ENCODE data around the gene COG5. TPM values are rescaled to one million over a fixed set of nuclear protein-coding genes. Genes with fewer than 3 reads are reported as not detected.

COG5 gene
- total RNA-seq, 1 experiment from 2014 or later, result 29.1 TPM

GRCh38 chr7:107242267-107242666 is 321.5 kb downstream of the COG5 start:
- Histone ChIP-seq H3K4me1 (ENCODE audit: control insufficient read depth, insufficient read depth, low read length) (no peaks in the 10 kb centered on the region), H3K9me3 (ENCODE audit: control insufficient read depth, insufficient read depth, low read depth, low read length) (no peaks in the 10 kb centered on the region), H3K4me3 (ENCODE audit: low read depth in 2 of 2, low read length in 2 of 2) (no peak overlapping the region), H3K27ac (ENCODE audit: low read length) (no peak overlapping the region), H3K36me3 (ENCODE audit: control insufficient read depth, insufficient read depth, low read length) (no peaks in the 10 kb centered on the region), H3K27me3 (ENCODE audit: control insufficient read depth, insufficient read depth, low read length) (no peaks in the 10 kb centered on the region)
- BruUV-seq (replicated peaks), result no TSS peak
- DNase-seq (ENCODE audit: low read depth, low spot score) (no peak), ATAC-seq (no peak)
- intact Hi-C loops (cut with micrococcal nuclease; ENCODE audit: unreplicated experiment) (no loop called here), in situ Hi-C loops (cut with HindIII; ENCODE audit: low pct_unique_long_range_greater_than_20kb, low sequenced_read_pairs) (no loop called here)
- ChIA-PET POLR2A (no interaction called here), CTCF (no interaction called here)
- TF ChIP-seq TCF7L2 (IDR thresholded peaks at IDR 0.05; ENCODE audit: low read depth, low read length) (no peak), REST (IDR thresholded peaks at IDR 0.05; ENCODE audit: insufficient read depth in 1 of 2, low read depth in 2 of 2, low read length in 1 of 2) (no peak), POLR2AphosphoS5 (IDR thresholded peaks at IDR 0.05; ENCODE audit: low read depth, low read length) (no peak), CTCF (IDR thresholded peaks at IDR 0.05) (no peak), SIN3A (IDR thresholded peaks at IDR 0.05; ENCODE audit: borderline replicate concordance, insufficient read depth, low read depth, low read length) (no peak)

- H3K4me1 ChIP-seq (ENCODE audit: control insufficient read depth, insufficient read depth, low read length), result no peaks in the 10 kb centered on the region
- DNase-seq (ENCODE audit: low read depth, low spot score) (no peak), ATAC-seq (no peak)
- ChIA-PET CTCF (no interaction called here), POLR2A (no interaction called here)
- no peak overlapping the region for H3K4me3 ChIP-seq (ENCODE audit: low read depth in 2 of 2, low read length in 2 of 2)
- no peak overlapping the region for H3K27ac ChIP-seq (ENCODE audit: low read length)
- in situ Hi-C loops (cut with HindIII; ENCODE audit: low pct_unique_long_range_greater_than_20kb, low sequenced_read_pairs), result no loop called here
- intact Hi-C loops (cut with micrococcal nuclease; ENCODE audit: unreplicated experiment), result no loop called here
- H3K9me3 ChIP-seq (ENCODE audit: control insufficient read depth, insufficient read depth, low read depth, low read length), result no peaks in the 10 kb centered on the region
- no peaks in the 10 kb centered on the region for H3K36me3 ChIP-seq (ENCODE audit: control insufficient read depth, insufficient read depth, low read length)
- no peaks in the 10 kb centered on the region for H3K27me3 ChIP-seq (ENCODE audit: control insufficient read depth, insufficient read depth, low read length)
- no TSS peak for BruUV-seq (replicated peaks)
- TF ChIP-seq SIN3A (IDR thresholded peaks at IDR 0.05; ENCODE audit: borderline replicate concordance, insufficient read depth, low read depth, low read length) (no peak), CTCF (IDR thresholded peaks at IDR 0.05) (no peak), TCF7L2 (IDR thresholded peaks at IDR 0.05; ENCODE audit: low read depth, low read length) (no peak), REST (IDR thresholded peaks at IDR 0.05; ENCODE audit: insufficient read depth in 1 of 2, low read depth in 2 of 2, low read length in 1 of 2) (no peak), POLR2AphosphoS5 (IDR thresholded peaks at IDR 0.05; ENCODE audit: low read depth, low read length) (no peak)
These were observed 326.3 kb downstream of the COG5 start for GRCh38 chr7:107237451-107237850.
